HCT116 (cell line): ENCODE results near the gene MIEN1. TPM values are rescaled to one million over a fixed set of nuclear protein-coding genes. Genes with fewer than 3 reads are reported as not detected.

ENCODE experiments used
- ATAC-seq: fragments of 200-7000 bp; cut with Tn5 transposase; 2 replicates; pipeline ENCODE4 v1.9.1; 2020; ENCODE audit warnings: mild to moderate bottlenecking, moderate library complexity
- BruUV-seq: library from RNA; stranded (reverse); fragments of 400-500 nt; replicated peaks from 2 replicates; lab custom pipeline; 2021; lab: Mats Ljungman, UMichigan
- CTCF ChIA-PET: fragments of 300-600 bp; sonication (Branson Sonifier 250); formaldehyde crosslinking; loops from one replicate; lab custom pipeline; 2021; ENCODE audit warnings: antibody characterized with exemption; lab: Charles Lee
- POLR2A ChIA-PET: fragments of 300-600, 350-600 bp; sonication (Branson Sonifier 250); formaldehyde crosslinking; loops from one replicate; lab custom pipeline; 2021; ENCODE audit warnings: antibody characterized with exemption; lab: Charles Lee
- RAD21 ChIA-PET, 2 experiments: fragments of 300-600 bp; sonication (Branson Sonifier 250); formaldehyde crosslinking; loops; one replicate each; lab custom pipeline; 2023; ENCODE audit warnings: low total read pairs in 2 of 2; ENCODE audit not compliant: uncharacterized antibody in 2 of 2, unreplicated experiment in 2 of 2, low non-redundant PET in 1 of 2; lab: Charles Lee
- DNase-seq: peaks from one replicate; pipeline ENCODE4 v3.0.0-alpha.2; 2010; ENCODE audit warnings: low read depth, low spot score
- H2AFZ ChIP-seq: fragments of 200-600 bp; shearing (Covaris generic), sonication (generic); 2 replicates; pipeline ENCODE4 v1.6.1; 2017; ENCODE audit warnings: low read depth, mixed run types, mixed read lengths, antibody characterized with exemption, low read length; ENCODE audit not compliant: poor library complexity, severe bottlenecking
- H3K27ac ChIP-seq: 2 replicates; pipeline ENCODE4 v1.5.1; 2012; ENCODE audit warnings: low read depth, low read length
- H3K27me3 ChIP-seq: fragments of 200-600 bp; sonication (generic); 2 replicates; pipeline ENCODE4 v1.6.1; 2016; ENCODE audit warnings: mixed run types, low read length, mixed read lengths; ENCODE audit not compliant: insufficient read depth
- H3K36me3 ChIP-seq, 2 experiments: fragments of 200-500 bp in 1 of 2; fragments of 200-600 bp in 1 of 2; sonication (Bioruptor generic) in 1 of 2; sonication (generic) in 1 of 2; 2 replicates each; pipeline versions ENCODE4 v1.5.1 to v1.6.1; 2014 to 2016; ENCODE audit warnings: low read length in 2 of 2, inconsistent platforms in 1 of 2, mixed read lengths in 1 of 2, mixed run types in 1 of 2; ENCODE audit not compliant: insufficient read depth in 2 of 2, control insufficient read depth in 1 of 2
- H3K4me1 ChIP-seq, 2 experiments: fragments of 200-600 bp in 1 of 2; sonication (generic) in 1 of 2; 2 replicates each; pipeline versions ENCODE4 v1.5.1 to v1.6.1; 2012 to 2017; ENCODE audit warnings: low read length in 2 of 2, inconsistent platforms in 1 of 2, mild to moderate bottlenecking in 1 of 2, mixed read lengths in 1 of 2, mixed run types in 1 of 2, moderate library complexity in 1 of 2; ENCODE audit not compliant: insufficient read depth in 2 of 2, control insufficient read depth in 1 of 2
- H3K4me2 ChIP-seq: fragments of 200-600 bp; sonication (generic); 2 replicates; pipeline ENCODE4 v1.6.1; 2017; ENCODE audit warnings: mixed run types, low read length, mixed read lengths
- H3K4me3 ChIP-seq, 2 experiments: fragments of 200-600 bp in 1 of 2; sonication (generic) in 1 of 2; replicated peaks in 1 of 2; 2 replicates each; pipeline ENCODE4 v1.5.1; 2011 to 2016; ENCODE audit warnings: low read length in 2 of 2, control low read depth in 1 of 2, low read depth in 1 of 2, mild to moderate bottlenecking in 1 of 2, mixed read lengths in 1 of 2, mixed run types in 1 of 2
- H3K79me2 ChIP-seq: fragments of 200-600 bp; sonication (generic); 2 replicates; pipeline ENCODE4 v1.6.1; 2017; ENCODE audit warnings: mild to moderate bottlenecking, mixed run types, low read length, moderate library complexity, mixed read lengths; ENCODE audit not compliant: insufficient read depth
- H3K9ac ChIP-seq: fragments of 200-600 bp; sonication (generic); 2 replicates; pipeline ENCODE4 v1.6.1; 2016; ENCODE audit warnings: low read length, mixed read lengths
- H3K9me2 ChIP-seq: fragments of 200-600 bp; sonication (generic), shearing (Covaris generic); 2 replicates; pipeline ENCODE4 v1.6.1; 2017; ENCODE audit warnings: mixed run types, mild to moderate bottlenecking, moderate library complexity; ENCODE audit not compliant: insufficient read depth
- H3K9me3 ChIP-seq, 2 experiments: fragments of 200-500 bp in 1 of 2; fragments of 200-600 bp in 1 of 2; sonication (Bioruptor generic) in 1 of 2; sonication (generic) in 1 of 2; 2 replicates each; pipeline ENCODE4 v1.6.1; 2014 to 2017; ENCODE audit warnings: low read length in 2 of 2, mixed read lengths in 2 of 2, inconsistent platforms in 1 of 2, low read depth in 1 of 2, mild to moderate bottlenecking in 1 of 2, mixed run types in 1 of 2, moderate library complexity in 1 of 2; ENCODE audit not compliant: control insufficient read depth in 1 of 2, insufficient read depth in 1 of 2
- H4K20me1 ChIP-seq: fragments of 200-600 bp; sonication (generic), shearing (Covaris generic); 2 replicates; pipeline ENCODE4 v1.6.1; 2017; ENCODE audit warnings: mixed run types, mild to moderate bottlenecking, moderate library complexity; ENCODE audit not compliant: insufficient read depth
- ATF3 ChIP-seq: IDR thresholded peaks from 2 replicates; pipeline ENCODE4 v1.6.1; 2012
- CBX3 ChIP-seq: IDR thresholded peaks from 2 replicates; pipeline ENCODE4 v1.6.1; 2012; ENCODE audit warnings: low read depth
- CEBPB ChIP-seq: IDR thresholded peaks from 2 replicates; pipeline ENCODE4 v1.6.1; 2012; ENCODE audit warnings: low read depth
- CTCF ChIP-seq, 3 experiments: fragments of 200-600 bp in 1 of 3; sonication (generic) in 1 of 3; IDR thresholded peaks in 2 of 3; conservative IDR thresholded peaks in 1 of 3; 2 replicates each; pipeline ENCODE4 v1.5.1; 2012 to 2017; ENCODE audit warnings: low read depth in 2 of 3, low read length in 2 of 3, antibody characterized with exemption in 1 of 3, borderline replicate concordance in 1 of 3, control low read depth in 1 of 3, mild to moderate bottlenecking in 1 of 3, mixed read lengths in 1 of 3, mixed run types in 1 of 3, moderate library complexity in 1 of 3; ENCODE audit not compliant: insufficient read depth in 1 of 3
- EZH2 ChIP-seq: fragments of 200-600 bp; sonication (generic); IDR thresholded peaks from 2 replicates; pipeline ENCODE4 v1.6.1; 2017; ENCODE audit warnings: antibody characterized with exemption, mixed run types
- FOSL1 ChIP-seq: IDR thresholded peaks from 2 replicates; pipeline ENCODE4 v1.6.1; 2012; ENCODE audit warnings: low read depth
- POLR2AphosphoS5 ChIP-seq: IDR thresholded peaks from 2 replicates; pipeline ENCODE4 v1.6.1; 2011; ENCODE audit warnings: mild to moderate bottlenecking, low read depth, low read length, moderate library complexity
- RAD21 ChIP-seq: IDR thresholded peaks from 2 replicates; pipeline ENCODE4 v1.6.1; 2012; ENCODE audit warnings: low read depth, mild to moderate bottlenecking
- SP1 ChIP-seq: IDR thresholded peaks from 2 replicates; pipeline ENCODE4 v1.6.1; 2012; ENCODE audit warnings: low read depth
- YY1 ChIP-seq: IDR thresholded peaks from 2 replicates; pipeline ENCODE4 v1.6.1; 2011; ENCODE audit warnings: low read length, low read depth, moderate library complexity, mild to moderate bottlenecking; ENCODE audit not compliant: insufficient replicate concordance; ENCODE audit errors: extremely low read depth
- ZFX ChIP-seq: fragments of 450-650 bp; IDR thresholded peaks from 2 replicates; pipeline ENCODE4 v1.6.1; 2017
- ZNF274 ChIP-seq: fragments of 200-500 bp; sonication (Bioruptor generic); IDR thresholded peaks from 2 replicates; pipeline ENCODE4 v1.6.1; 2014; ENCODE audit warnings: mild to moderate bottlenecking, low read depth, low read length, inconsistent platforms
- intact Hi-C: fragments of 100-400 bp; cut with micrococcal nuclease; formaldehyde crosslinking; loops from 2 replicates; pipeline ENCODE4 v1.10.0; 2022
- total RNA-seq: library from RNA; stranded (reverse); gene quantifications from one replicate; pipeline ENCODE4 v1.2.1, GENCODE V29; 2021; ENCODE audit not compliant: unreplicated experiment

The MIEN1 gene
- total RNA-seq, 1 experiment from 2014 or later: 73.9 TPM

DNA sequence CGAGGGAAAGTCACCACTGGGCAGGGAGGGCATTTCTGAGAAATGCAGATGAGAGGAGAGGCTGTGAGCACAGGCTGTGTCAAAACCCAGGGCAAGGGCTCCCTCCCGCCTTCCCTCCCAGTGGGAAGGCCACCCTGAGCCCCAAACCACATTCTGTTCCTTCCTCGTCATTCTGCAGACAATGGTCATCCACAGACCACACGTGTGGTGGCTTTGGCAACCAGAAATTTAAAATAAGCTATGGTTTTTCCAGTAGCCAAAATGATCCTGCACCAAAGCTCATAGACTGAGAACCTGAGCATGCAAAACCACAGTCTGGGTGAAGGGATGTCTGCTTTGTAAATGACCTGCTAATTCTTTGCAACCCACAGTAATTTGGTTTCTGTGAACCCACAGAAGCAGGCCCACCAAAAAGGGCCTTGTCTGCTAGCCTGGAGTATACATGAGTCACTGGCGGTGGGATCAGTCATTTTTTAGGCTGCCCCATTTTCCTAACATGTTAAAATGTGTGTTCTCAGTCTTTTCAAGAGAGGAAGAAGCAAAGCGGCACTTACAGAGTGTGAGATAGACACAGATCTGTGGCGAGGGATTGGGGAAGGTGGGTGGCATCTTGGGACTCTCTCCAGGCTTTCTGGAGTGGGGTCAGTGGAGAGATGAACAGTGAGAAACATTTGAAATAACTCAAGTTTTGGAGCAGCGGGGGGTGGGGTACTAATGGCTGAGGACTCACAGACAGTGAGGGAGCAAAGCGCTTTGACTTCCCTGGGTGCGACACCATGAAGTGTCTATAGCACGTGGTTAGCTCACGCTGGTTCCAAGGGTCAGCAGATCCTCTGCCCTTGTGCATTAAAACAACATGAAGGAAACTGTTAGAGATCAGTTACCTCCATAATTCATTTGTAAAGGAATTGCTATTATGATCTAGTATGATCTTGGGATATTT lies 27.9 kb upstream of the MIEN1 start:
- intact Hi-C loops: no loop called here
- no peak for ATAC-seq
- no TSS peak for BruUV-seq
- H2AFZ ChIP-seq: no peak overlapping the region
- H3K9me3 ChIP-seq: no peaks in the 10 kb centered on the region
- H3K4me2 ChIP-seq: no peak overlapping the region
- H3K79me2 ChIP-seq: no peaks in the 10 kb centered on the region
- TF ChIP-seq POLR2AphosphoS5 (no peak), CBX3 (no peak), CEBPB (no peak), RAD21 (no peak), ATF3 (no peak), CTCF (IDR thresholded peaks at IDR 0.05 in 2 of 3, conservative IDR thresholded peaks at IDR 0.05 in 1 of 3; ENCODE audit: borderline replicate concordance in 1 of 3, insufficient read depth in 1 of 3, low read depth in 2 of 3, low read length in 2 of 3) (no peak), EZH2 (no peak), ZNF274 (no peak), YY1 (no peak), FOSL1 (no peak), SP1 (no peak), ZFX (no peak)
- TF ChIP-seq, all 23 proteins: peak for 0
- Histone ChIP-seq H3K27me3 (peaks cover 6% of the 10 kb centered on the region; the same call in 1 of the 2 replicates), H4K20me1 (no peaks in the 10 kb centered on the region), H3K9me2 (no peaks in the 10 kb centered on the region), H3K27ac (no peak overlapping the region), H3K36me3 (no peaks in the 10 kb centered on the region), H3K4me1 (peaks cover 5 to 18% of the 10 kb centered on the region in 2 experiments), H3K4me3 (no peak overlapping the region), H3K9ac (no peak overlapping the region)
- ChIA-PET RAD21 (no interaction called here), CTCF (interaction anchor here (1.5 kb wide), 1 partner anchor 137 kb away, joined by 3 read pairs; no protein-coding TSS in a partner anchor), POLR2A (no interaction called here)
- DNase-seq: no peak
